Measurements from ENCODE around the gene MCF2L. TPM values are rescaled to one million over a fixed set of nuclear protein-coding genes. Genes with fewer than 3 reads are reported as not detected.
A peak's percentile ranks its signal among the peaks of the same experiment; 100 is the strongest.

MCF2L gene
- total RNA-seq, 1 experiment from 2014 or later, result 9.4 TPM

- DNase-seq (ENCODE audit: low read depth in 1 of 2, low spot score in 2 of 2), result no peak
- no peaks in the 10 kb centered on the region for H3K36me3 ChIP-seq
- no peak overlapping the region for H3K4me3 ChIP-seq
Measured at GRCh38 chr13:113042456-113042855, 73.4 kb downstream of the MCF2L start.

GRCh38 chr13:113043001-113043630 is 74.1 kb downstream of the MCF2L start:
- H3K9me3 ChIP-seq (replicated peaks), result no peaks in the 10 kb centered on the region
- H3K27me3 ChIP-seq (replicated peaks), result no peaks in the 10 kb centered on the region; the same call in 1 of the 2 replicates
- H3K4me1 ChIP-seq (replicated peaks), result peaks cover 10% of the 10 kb centered on the region
- H3K4me3 ChIP-seq, result no peak overlapping the region
- H3K36me3 ChIP-seq, result no peaks in the 10 kb centered on the region
- no peak overlapping the region for H3K27ac ChIP-seq
- no peak for DNase-seq (ENCODE audit: low read depth in 1 of 2, low spot score in 2 of 2)

More at GRCh38 chr13:113042456-113042855, 73.4 kb downstream of the MCF2L start:
- H3K27me3 ChIP-seq (replicated peaks), result no peaks in the 10 kb centered on the region; the same call in 1 of the 2 replicates
- peaks cover 10% of the 10 kb centered on the region for H3K4me1 ChIP-seq (replicated peaks)
- H3K9me3 ChIP-seq (replicated peaks), result no peaks in the 10 kb centered on the region
- H3K27ac ChIP-seq, result no peak overlapping the region

GRCh38 chr13:113043931-113044330 is 74.9 kb downstream of the MCF2L start:
- no peak for DNase-seq (ENCODE audit: low read depth in 1 of 2, low spot score in 2 of 2)
- Histone ChIP-seq H3K27me3 (replicated peaks) (no peaks in the 10 kb centered on the region; the same call in 1 of the 2 replicates), H3K4me1 (replicated peaks) (peaks cover 10% of the 10 kb centered on the region), H3K27ac (no peak overlapping the region), H3K4me3 (peak overlapping the region; percentile 39), H3K36me3 (no peaks in the 10 kb centered on the region), H3K9me3 (replicated peaks) (no peaks in the 10 kb centered on the region)

GRCh38 chr13:113044391-113045114 is 75.5 kb downstream of the MCF2L start:
- Histone ChIP-seq H3K27me3 (replicated peaks) (no peaks in the 10 kb centered on the region; the same call in 1 of the 2 replicates), H3K27ac (peak overlapping the region; percentile 31; the same call in 1 of the 2 replicates), H3K36me3 (no peaks in the 10 kb centered on the region), H3K4me1 (replicated peaks) (peaks cover 10% of the 10 kb centered on the region), H3K4me3 (peak overlapping the region; percentile 39), H3K9me3 (replicated peaks) (no peaks in the 10 kb centered on the region)
- DNase-seq (ENCODE audit: low read depth in 1 of 2, low spot score in 2 of 2), result peak; percentile 58 to 67

- Histone ChIP-seq H3K27ac (peak overlapping the region; percentile 31; the same call in 1 of the 2 replicates), H3K4me3 (peak overlapping the region; percentile 39), H3K4me1 (replicated peaks) (peaks cover 10% of the 10 kb centered on the region), H3K9me3 (replicated peaks) (no peaks in the 10 kb centered on the region), H3K27me3 (replicated peaks) (no peaks in the 10 kb centered on the region; the same call in 1 of the 2 replicates), H3K36me3 (no peaks in the 10 kb centered on the region)
- peak; percentile 24 to 56 for DNase-seq (ENCODE audit: low read depth in 1 of 2, low spot score in 2 of 2)
Measured at GRCh38 chr13:113045251-113046127, 76.5 kb downstream of the MCF2L start.

GRCh38 chr13:113046128-113046882 is 77.3 kb downstream of the MCF2L start:
- peak overlapping the region; percentile 39; the same call in 1 of the 2 replicates for H3K4me3 ChIP-seq
- peaks cover 3% of the 10 kb centered on the region for H3K27me3 ChIP-seq (replicated peaks)
- H3K4me1 ChIP-seq (replicated peaks), result peaks cover 10% of the 10 kb centered on the region
- no peaks in the 10 kb centered on the region for H3K36me3 ChIP-seq
- no peaks in the 10 kb centered on the region for H3K9me3 ChIP-seq (replicated peaks)
- no peak for DNase-seq (ENCODE audit: low read depth in 1 of 2, low spot score in 2 of 2)
- no peak overlapping the region for H3K27ac ChIP-seq

GRCh38 chr13:113046883-113047244 is 77.8 kb downstream of the MCF2L start:
- no peak for DNase-seq (ENCODE audit: low read depth in 1 of 2, low spot score in 2 of 2)
- H3K4me1 ChIP-seq (replicated peaks), result peaks cover 10% of the 10 kb centered on the region
- H3K27ac ChIP-seq, result no peak overlapping the region
- H3K4me3 ChIP-seq, result no peak overlapping the region
- peaks cover 3% of the 10 kb centered on the region for H3K27me3 ChIP-seq (replicated peaks)
- no peaks in the 10 kb centered on the region for H3K9me3 ChIP-seq (replicated peaks)
- H3K36me3 ChIP-seq, result no peaks in the 10 kb centered on the region

- H3K9me3 ChIP-seq (replicated peaks), result no peaks in the 10 kb centered on the region
- H3K4me3 ChIP-seq, result no peak overlapping the region
- no peak overlapping the region for H3K27ac ChIP-seq
- no peaks in the 10 kb centered on the region for H3K36me3 ChIP-seq
- no peak for DNase-seq (ENCODE audit: low read depth in 1 of 2, low spot score in 2 of 2)
- peaks cover 3% of the 10 kb centered on the region for H3K27me3 ChIP-seq (replicated peaks)
- peaks cover 10% of the 10 kb centered on the region for H3K4me1 ChIP-seq (replicated peaks)
Measured at GRCh38 chr13:113047587-113047986, 78.6 kb downstream of the MCF2L start.

GRCh38 chr13:113048766-113049165 is 79.8 kb downstream of the MCF2L start:
- H3K27me3 ChIP-seq (replicated peaks), result peaks cover 3% of the 10 kb centered on the region

GRCh38 chr13:113049521-113049941 is 80.5 kb downstream of the MCF2L start:
- H3K27me3 ChIP-seq (replicated peaks), result peaks cover 3% of the 10 kb centered on the region; the same call in 1 of the 2 replicates
- no peaks in the 10 kb centered on the region for H3K9me3 ChIP-seq (replicated peaks)
- DNase-seq (ENCODE audit: low read depth in 1 of 2, low spot score in 2 of 2), result no peak

More at GRCh38 chr13:113048766-113049165, 79.8 kb downstream of the MCF2L start:
- Histone ChIP-seq H3K4me1 (replicated peaks) (peaks cover 8% of the 10 kb centered on the region), H3K4me3 (no peak overlapping the region), H3K9me3 (replicated peaks) (no peaks in the 10 kb centered on the region), H3K27ac (no peak overlapping the region), H3K36me3 (no peaks in the 10 kb centered on the region)
- no peak for DNase-seq (ENCODE audit: low read depth in 1 of 2, low spot score in 2 of 2)

GRCh38 chr13:113049981-113050380 is 81.0 kb downstream of the MCF2L start:
- Histone ChIP-seq H3K27ac (no peak overlapping the region), H3K9me3 (replicated peaks) (no peaks in the 10 kb centered on the region), H3K36me3 (no peaks in the 10 kb centered on the region), H3K4me1 (replicated peaks) (no peaks in the 10 kb centered on the region; the same call in 1 of the 2 replicates), H3K4me3 (no peak overlapping the region), H3K27me3 (replicated peaks) (peaks cover 3% of the 10 kb centered on the region; the same call in 1 of the 2 replicates)
- DNase-seq (ENCODE audit: low read depth in 1 of 2, low spot score in 2 of 2), result no peak

More at GRCh38 chr13:113049521-113049941, 80.5 kb downstream of the MCF2L start:
- H3K4me1 ChIP-seq (replicated peaks), result peaks cover 2% of the 10 kb centered on the region
- H3K36me3 ChIP-seq, result no peaks in the 10 kb centered on the region
- H3K27ac ChIP-seq, result no peak overlapping the region
- no peak overlapping the region for H3K4me3 ChIP-seq

- DNase-seq (ENCODE audit: low read depth in 1 of 2, low spot score in 2 of 2), result no peak
- Histone ChIP-seq H3K27ac (no peak overlapping the region), H3K9me3 (replicated peaks) (no peaks in the 10 kb centered on the region), H3K4me1 (replicated peaks) (no peaks in the 10 kb centered on the region), H3K4me3 (no peak overlapping the region), H3K27me3 (replicated peaks) (peaks cover 3% of the 10 kb centered on the region; the same call in 1 of the 2 replicates), H3K36me3 (no peaks in the 10 kb centered on the region)
Measured at GRCh38 chr13:113050734-113051431, 81.9 kb downstream of the MCF2L start.
